GM12892 (cell line): ENCODE data around the gene ZNF583.

Experiments
- POLR2AphosphoS5 ChIP-seq: IDR thresholded peaks from 2 replicates; pipeline ENCODE4 v1.6.1; 2011; ENCODE audit warnings: low read depth, low read length, control low read depth
- TAF1 ChIP-seq: IDR thresholded peaks from 2 replicates; pipeline ENCODE4 v1.6.1; 2011; ENCODE audit warnings: low read depth, mild to moderate bottlenecking, control low read depth, low read length, borderline replicate concordance

DNA sequence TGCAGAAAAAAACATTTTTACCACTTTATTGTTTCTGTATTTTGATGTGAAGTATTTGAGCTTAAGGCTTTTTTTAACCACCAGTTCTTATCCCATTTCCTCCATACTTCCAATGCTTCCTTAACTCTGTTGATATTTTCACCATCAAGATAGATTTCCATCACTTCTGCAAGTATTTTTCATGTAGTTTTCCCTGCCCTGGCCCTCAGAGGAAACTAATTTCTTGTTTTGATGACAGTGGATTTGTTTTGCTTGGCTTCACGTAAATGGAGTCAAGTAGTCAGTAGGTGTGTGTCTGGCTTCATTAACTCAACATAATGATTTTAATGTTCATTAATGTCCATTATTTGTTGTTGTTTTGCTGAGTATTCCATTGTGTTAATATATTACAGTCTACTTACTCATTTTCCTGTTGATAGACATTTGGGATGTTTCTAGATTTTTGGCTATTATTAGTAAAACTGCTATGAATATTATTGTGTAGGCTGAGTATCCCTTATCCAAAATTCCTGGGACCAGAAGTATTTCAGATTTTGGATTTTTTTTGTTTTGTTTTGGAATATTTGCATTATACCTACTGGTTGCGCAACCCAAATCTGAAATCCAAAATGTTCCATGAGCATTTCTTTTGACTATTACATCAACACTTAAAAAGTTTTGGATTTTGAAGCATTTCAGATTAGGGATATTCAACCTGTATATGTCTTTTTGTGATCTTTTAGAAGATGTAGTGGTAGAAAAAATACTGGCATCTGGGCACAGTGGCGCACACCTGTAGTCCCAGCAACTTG, 34.1 kb upstream of the ZNF583 start:
- no peak for TF ChIP-seq TAF1
- no peak for TF ChIP-seq POLR2AphosphoS5
